Panc1 (cell line): ENCODE results near the gene BLNK.

Source experiments
- POLR2AphosphoS5 ChIP-seq: IDR thresholded peaks from 2 replicates; pipeline ENCODE4 v1.6.1; 2012; ENCODE audit warnings: mild to moderate bottlenecking, low read depth, low read length, moderate library complexity
- TF ChIP-seq, protein P1 (sequence below): fragments of 450-650 bp; IDR thresholded peaks from 2 replicates; pipeline ENCODE4 v1.5.1; 2017; ENCODE audit warnings: mild to moderate bottlenecking

DNA sequence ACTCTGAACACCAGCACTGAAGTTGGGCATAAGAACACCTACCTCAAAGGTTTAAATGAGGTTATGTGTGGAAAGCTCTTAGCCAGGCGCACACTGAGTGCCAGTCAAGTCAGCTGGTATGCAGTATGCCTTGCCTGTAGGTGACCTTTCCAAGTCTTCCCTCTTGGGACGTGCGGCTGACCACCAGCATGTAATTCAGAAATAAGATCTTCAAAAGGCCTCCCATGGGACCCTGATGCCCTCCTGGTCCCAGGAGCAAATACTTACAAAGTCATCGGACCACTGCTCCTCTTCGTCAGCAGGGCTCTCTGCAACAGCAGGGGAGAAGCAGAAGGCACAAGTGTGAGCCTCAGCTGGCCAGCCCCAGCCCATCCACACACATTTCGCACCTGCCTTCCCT lies 40.8 kb downstream of the BLNK start:
- TF ChIP-seq, protein P1, sequence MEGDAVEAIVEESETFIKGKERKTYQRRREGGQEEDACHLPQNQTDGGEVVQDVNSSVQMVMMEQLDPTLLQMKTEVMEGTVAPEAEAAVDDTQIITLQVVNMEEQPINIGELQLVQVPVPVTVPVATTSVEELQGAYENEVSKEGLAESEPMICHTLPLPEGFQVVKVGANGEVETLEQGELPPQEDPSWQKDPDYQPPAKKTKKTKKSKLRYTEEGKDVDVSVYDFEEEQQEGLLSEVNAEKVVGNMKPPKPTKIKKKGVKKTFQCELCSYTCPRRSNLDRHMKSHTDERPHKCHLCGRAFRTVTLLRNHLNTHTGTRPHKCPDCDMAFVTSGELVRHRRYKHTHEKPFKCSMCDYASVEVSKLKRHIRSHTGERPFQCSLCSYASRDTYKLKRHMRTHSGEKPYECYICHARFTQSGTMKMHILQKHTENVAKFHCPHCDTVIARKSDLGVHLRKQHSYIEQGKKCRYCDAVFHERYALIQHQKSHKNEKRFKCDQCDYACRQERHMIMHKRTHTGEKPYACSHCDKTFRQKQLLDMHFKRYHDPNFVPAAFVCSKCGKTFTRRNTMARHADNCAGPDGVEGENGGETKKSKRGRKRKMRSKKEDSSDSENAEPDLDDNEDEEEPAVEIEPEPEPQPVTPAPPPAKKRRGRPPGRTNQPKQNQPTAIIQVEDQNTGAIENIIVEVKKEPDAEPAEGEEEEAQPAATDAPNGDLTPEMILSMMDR, result no peak
- no peak for TF ChIP-seq POLR2AphosphoS5
